NCI-H2107 treated with DMSO at 0.1 percent for 48 hours (cell line): ENCODE data around the gene DMD.

Source experiments
- DNase-seq: peaks from one replicate; lab custom pipeline; 2025; ENCODE audit not compliant: unreplicated experiment; lab: John Stamatoyannopoulos, UW

Gene DMD

DNA sequence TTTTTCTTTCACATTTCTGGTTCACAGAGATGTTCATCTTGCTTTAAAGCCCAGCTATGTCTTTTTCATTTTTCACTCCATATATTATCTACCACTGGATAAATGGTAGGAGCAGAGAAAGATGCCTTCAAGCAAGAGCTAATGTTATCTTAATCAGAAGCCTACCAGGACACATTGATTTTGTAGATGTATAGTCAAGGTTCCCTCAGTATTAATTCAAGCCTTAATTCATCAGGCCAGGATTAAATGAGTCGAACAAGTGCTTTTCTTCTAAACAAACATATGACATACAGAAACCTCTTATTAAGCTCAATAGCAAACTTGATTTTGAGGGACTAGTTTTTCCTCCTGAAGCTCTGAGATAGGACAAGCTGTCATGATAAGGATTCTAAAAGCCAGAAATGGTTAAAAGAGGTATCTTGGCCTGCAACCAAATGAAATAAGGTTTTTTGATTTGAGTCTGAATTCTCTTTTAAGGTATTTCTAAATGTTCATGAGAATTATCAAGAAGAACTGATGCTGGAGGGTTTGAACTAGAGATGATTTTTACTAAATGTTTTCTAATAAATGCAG lies 2057.8 kb downstream of the DMD start:
- no peak for DNase-seq

DNA sequence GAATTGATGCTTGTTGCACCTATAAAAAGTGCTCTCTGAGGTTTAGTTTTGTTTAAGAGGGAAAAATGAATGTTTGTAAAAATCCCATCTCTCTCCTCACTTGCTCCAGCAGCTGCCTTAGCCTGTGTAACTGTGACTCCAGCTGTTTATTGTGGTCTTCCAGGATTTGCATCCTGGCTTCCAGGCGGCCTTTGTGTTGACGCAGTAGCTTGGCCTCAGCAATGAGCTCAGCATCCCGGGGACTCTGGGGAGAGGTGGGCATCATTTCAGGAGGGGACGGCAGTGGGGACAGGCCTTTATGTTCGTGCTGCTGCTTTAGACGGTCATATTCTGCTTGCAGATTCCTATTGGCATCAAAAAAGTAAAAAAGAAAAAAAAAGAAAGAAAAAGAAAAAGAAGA lies 2064.2 kb downstream of the DMD start:
- no peak for DNase-seq

DNA sequence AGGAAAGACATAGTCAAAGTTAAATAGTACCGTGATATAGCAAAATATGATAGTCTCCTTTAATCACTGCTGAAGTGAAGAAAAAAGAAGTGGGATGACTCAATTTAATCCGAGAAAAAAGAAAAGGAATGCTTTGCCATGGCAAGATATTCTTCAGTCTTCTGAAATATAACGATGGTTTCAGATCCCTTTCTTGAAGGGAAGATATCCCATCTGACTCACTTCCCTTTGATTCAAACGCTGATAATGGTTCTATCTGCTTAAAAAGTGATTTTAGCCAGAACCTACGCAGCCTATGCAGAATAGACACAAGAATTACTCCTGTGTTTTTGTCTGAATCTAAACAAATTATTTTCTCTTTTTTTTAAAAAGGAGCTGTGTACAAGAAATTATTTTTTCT lies 2071.4 kb downstream of the DMD start:
- DNase-seq: no peak

DNA sequence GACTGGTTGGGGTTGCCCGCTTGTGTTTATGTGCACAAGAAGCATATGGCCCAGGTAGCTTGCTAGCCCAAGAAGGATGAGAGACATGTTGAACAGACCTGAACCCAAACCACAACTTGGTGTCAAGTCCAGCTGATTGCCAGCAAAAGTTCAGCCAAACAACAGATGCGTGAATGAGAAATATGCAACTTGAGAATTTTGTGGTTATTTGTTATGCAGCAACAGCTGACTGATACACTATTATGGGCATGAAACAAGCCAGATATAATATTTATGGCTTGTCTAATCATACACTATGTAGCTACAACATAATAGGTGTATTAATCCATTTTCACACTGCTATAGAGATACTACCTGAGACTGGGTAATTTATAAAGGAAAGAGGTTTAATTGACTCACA lies 2073.2 kb downstream of the DMD start:
- no peak for DNase-seq

DNA sequence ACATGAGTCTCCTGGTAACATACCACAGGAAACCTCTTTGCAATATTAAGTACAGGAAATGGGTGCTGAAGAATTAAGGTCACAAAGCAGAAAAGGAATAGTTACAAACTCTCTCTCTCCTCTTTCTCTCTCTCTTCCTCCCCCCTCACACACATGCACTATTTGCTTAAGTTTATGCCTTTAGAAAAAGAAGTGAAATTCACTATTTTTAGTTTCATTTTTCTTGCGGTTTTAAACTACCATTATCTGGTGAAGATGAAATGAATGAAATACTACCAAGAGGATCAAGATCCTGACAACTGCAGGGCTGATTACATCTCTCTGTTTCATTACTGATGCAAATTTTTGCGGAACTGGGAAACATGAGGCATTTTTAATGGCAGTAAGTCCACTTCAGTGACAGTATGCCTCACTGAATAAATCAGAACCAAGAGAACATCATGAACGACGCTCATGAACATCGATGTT lies 2075.2 kb downstream of the DMD start:
- DNase-seq: no peak

DNA sequence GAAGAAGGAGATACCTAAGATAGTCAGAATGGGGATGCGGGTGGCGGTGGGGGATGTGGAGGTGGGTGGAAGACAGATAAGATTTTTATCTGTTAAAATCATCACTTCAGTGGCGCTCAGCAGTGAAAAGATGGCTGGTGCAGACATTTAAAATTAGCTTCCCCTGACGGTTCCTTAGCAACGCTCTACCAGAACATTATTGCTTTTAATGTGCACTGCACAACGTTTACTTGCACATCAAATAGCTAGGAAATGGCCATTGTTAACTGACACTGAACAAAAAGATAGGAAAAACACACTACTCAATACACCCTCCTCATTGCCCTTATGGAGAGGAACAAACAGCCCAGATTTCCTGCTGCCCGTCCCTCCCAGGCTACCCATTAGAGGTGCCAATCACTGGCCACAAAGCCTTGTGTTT lies 2078.5 kb downstream of the DMD start:
- no peak for DNase-seq

DNA sequence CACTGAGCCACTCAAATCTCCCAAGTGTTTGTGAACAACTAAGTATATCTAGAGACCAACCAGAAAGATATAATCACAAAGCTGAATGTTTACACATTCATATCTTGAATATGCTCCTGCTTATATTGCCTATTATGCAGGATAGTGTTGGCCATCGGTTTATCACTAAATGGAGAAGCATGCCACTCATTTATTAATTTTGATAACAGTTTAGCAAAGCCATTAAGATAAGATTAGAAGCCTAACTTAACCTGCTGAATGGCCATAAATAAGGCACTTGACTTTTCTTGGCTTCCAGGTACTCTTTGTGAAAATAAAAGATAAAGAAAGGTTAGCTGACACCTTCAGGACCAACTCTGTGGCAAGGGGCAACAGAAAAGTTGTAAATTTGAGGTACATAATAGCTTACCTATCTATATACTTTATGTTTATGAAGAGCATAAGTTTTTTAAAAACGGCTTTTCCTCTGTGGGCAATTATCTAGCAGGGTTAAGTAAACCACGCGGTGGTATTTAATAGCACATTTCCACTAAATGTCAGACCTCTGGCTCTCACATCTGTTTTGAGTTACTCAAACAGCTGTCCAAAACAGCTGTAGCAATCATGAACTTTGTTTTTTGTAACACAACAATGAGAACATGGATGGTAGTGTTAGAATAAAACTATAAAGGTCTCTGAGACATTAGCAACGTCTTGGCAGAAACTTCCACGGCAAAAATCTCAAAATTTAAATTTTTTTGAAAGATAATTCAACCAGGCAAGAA lies 2080.7 kb downstream of the DMD start:
- no peak for DNase-seq

DNA sequence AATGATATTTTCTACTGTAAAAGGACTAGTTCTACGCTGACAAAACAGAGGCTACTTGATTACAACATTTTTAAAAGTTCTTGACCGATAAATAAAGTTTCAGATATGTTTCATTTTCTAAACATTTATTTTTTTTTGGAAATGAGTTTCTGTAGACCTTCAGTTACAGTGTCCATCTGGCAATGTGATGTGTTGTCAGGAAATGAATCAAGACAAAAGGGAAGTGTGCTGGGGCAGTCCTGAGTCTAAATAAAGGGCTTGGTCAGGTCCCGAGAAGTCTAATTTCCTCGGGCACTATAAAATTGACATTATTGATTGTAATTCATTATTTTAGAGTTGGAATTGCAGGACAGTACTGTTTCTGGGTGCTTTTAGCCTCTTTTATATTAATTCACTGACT lies 2082.5 kb downstream of the DMD start:
- DNase-seq: no peak

DNA sequence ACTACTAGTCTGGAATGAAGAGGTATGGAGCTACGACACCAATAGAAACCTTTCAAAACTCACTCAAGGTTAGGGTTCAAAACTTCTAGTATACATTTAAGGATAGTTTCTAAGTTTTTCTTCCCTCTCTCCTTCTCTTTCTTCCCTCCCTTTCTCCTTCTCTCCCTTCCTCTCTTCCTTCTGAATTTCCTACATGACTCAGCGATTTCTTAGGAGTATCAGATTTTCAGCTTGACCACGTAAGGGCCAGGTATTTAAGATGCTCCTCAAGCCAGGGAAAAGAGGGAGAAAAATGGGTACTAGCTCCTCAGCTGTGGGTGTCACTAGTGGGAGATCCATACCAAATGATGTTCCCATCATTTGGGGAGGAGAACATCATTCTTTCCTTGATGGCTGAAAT lies 2083.6 kb downstream of the DMD start:
- DNase-seq: no peak

DNA sequence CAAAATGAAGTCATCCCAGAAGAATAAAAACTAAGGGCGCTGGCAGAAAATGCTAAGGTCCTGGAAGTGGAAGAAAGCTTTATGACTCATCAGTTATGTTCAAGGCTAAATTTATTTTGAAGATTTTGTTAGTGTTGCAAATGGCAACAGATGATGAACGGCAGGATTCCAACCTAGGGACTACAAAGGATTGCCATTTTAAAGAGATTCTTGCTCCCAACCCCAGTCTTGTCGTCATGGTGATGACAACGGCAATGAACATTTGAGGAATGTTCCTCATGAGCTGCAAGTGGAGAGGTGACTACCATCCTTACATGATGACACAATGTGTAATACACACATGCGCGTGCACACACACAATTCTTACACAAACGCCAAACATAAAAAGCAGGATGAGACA lies 2085.1 kb downstream of the DMD start:
- no peak for DNase-seq

DNA sequence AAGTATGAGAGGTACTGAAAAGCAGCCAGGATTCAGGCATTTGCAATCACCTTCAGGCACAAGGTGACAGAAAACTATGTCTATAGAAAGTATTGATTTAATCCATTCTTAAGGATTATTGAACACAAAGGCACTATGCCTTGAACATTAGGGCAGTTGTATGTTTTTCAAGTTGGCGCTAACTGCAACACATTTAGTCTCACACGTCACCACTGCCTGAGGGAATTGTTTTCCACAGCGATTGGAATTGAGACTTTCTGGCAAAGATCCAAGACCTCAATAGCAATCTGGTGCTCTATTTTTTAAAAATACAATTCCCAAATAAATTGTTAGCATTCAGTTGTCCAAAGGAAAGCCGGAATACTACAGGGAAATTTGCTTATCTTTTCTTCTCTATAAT lies 2086.8 kb downstream of the DMD start:
- DNase-seq: no peak

DNA sequence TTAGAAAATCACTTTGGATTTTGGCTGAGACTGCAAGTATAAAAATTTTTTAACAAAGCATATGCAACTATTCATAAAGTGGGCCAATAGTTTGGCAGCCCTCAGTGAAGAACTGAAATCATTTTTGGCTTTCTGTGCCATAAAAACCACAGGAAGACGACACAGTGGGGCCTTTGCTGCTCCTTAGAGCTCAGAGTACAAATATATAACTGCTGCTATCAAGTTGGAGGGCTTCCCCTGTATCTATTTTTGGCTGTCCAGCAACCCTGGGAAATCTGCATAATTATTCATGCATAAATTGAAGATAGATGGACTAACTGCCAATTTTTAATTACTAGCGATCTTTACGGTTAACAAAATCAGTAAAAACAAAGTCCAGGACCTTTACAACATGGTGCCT lies 2088.0 kb downstream of the DMD start:
- DNase-seq: no peak

DNA sequence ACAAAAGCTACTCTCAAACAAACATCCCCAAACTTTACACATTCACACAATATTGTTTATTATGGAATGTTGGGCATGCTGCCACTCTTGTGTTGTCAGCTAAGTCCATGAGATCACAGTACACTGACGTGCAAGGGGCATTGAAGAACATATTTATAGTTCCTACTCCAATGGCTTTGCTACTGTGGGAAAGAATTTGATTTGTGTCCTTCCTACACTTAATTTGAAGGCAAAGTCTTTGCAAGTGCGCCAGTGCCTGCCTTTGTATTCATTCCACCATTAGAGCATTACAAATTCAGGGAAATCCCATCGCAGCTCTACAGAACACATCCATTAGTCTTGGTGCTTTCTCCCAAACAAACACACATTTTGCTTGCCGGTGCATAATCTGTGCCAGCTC lies 2094.1 kb downstream of the DMD start:
- no peak for DNase-seq

DNA sequence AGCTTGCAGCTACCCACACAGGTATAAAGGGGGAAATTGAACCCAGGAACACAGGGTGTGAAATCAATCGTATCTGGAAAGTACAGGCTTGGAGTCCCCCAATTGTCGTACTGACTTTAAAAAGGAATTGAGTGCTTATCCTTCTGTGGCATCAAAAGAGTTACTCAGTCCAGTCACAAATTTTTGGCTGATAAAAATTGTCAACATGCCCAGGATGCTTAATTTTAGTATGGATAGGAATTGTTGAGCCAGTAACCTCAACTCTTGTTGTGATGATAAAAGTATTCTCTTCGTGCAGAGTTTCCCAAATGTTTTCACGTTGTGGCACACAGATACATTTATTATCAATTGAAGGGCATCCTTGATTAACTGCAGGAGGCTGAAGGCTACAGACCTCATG lies 2096.0 kb downstream of the DMD start:
- no peak for DNase-seq

DNA sequence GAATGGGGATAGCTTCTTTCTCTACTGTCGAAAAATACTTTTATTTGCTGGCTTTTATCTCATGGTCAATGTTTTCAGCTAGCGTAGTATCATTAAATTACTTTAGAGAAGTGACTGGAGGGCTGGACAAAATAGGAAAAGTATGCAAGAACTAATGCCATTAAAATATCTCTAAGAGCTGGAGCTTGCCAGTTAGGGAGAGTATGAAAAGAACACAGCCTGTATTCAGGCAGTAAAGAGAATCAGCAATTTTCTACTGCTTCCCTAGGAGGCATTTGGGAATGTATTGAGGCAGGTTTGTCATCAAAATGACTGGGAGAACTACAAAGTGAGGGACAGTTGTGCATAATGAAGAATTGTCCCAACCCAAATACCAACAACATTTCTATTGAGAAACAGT lies 2096.5 kb downstream of the DMD start:
- DNase-seq: no peak

DNA sequence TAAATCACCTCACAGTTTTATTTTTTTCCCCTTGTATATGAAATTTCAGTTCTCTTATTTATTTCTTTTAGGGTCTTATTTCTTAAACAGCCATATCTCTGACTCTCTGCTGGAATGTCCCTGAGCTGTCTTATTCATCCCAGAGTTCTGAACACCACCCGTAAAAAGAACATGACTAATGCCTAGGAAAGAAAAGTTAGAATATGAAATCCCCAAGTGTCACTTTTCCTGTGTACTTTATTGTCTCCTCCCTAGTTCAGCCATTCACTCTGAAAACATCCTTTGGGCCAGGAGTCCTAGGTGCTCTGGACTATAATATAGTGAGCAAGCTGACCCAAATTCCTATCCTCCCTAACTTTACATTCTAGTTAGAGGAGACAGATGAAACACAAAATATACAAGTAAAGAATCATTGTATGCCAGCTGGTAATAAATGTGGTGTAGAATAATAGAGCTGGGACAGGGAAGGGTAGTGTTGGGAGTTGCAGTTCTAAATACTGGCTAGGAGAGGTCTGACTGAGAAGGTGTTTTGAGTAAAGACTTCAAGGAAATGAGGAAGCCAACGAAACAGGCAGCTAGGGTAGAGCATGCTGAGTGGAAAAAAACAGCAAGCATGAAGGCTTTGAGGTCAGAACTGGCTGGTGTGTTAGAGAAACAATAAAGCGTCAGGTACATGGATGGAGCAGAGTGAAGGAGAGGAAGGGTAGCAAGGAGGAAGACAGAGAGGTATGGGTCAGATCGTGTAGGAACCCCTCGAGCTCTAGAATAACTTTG lies 2098.9 kb downstream of the DMD start:
- no peak for DNase-seq

DNA sequence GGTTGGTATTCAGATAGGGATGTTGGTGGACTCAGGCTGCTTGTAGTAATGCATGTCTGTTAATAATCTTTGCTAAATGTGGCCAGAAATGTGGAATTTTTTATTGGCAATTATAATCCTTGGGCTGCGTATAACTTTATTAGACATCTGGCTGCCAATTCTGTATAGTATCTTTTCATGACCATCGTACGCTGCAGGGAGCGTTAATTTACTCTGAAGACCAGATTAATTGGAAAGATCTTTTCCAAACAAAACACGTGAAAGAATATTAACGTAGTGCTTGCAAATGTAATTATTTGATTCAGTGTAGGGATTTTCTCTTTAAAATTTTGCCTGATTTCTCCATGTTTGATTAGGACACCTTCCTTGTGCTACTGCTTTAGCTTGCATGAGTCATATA lies 2100.7 kb downstream of the DMD start:
- no peak for DNase-seq

DNA sequence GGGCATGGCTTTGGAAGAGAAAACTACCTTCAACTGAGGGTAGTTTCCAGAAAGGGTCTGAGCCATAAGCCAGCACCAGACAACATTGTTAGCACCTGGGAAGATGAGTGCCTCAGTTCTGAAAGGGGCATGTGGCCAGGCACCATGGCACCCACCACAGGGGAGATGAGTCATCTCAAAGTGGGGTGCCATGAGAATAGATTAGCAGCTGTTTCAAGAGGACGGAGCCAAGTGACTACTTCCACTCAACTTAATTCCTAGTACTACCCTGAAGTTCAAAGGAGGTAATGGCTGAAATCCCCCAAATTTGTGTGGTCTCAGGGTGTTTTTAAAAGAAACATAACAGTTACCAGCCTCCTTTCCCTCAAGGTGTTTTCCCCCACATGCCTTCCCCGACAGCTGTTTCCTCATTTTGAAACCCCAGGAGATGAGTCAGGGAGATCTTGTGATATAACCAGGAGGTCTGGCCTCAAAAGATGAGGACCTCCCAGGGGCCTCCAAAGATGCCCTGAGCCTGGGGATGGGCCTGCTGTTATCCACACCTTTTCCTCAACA lies 2111.7 kb downstream of the DMD start:
- DNase-seq: no peak

DNA sequence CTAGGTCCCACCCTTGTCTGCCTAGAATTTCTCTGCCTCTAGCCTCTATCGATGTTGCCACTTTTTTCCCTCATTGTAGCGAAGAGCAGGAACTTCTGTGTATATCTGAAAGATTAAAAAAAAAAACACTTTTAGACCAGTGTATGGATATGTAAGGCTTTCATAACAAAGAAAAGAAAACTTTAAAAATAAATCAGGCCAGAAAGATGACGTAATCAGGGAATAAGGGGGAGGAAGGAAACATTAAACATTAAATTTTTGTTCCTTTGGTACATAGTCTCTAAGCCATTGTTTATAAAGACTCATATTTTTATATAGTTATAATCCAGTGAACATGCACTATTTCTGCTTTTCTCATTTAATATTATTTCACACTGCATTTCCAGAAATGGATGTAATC lies 2113.3 kb downstream of the DMD start:
- DNase-seq: no peak

DNA sequence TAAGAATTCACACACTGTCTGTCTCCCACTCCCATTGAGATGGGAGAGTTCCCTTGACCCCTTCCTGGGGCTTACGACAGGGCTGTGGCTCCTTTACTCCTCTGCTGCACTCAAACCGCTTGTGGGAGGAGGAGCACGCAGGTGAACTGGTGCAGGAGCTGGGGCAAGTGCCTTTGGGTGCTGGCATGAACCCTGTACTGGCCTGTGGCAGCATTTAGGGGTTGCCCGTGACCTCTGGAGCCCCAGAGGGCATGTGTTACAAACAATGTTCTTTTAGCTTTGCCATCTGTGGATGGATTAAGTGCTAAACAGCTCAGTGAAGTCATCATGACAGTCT lies 2117.7 kb downstream of the DMD start:
- no peak for DNase-seq

DNA sequence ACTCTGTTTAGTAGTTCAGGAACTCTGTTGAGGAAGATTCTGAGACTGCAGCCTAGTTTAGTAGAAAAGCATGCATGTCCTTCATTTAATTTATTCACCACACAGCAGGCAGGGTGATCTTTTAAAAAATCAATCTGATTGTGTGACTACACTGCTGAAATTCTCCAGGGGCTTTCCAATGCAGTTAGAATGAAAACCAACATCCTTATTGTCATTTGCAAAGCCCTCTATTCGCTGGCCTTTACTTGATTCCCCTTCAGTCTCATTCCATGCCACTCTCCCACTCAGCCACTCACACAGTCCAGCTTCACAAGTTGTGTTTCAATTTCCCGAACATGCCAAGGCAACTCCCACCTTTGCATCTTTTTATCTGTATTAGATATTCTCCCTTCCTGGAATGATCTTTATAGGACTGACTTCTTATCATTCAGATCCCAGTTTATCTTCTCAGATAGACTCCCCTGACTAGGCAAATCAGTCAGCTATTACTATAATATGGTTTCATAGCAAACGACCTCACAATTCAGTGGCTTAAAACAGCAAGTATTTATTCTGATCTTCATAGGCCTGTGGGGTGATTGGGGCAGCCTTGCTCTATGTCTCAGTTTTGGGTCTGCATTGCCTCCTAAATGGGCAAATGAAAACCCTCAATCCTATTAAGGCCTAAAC lies 2118.2 kb downstream of the DMD start:
- no peak for DNase-seq

DNA sequence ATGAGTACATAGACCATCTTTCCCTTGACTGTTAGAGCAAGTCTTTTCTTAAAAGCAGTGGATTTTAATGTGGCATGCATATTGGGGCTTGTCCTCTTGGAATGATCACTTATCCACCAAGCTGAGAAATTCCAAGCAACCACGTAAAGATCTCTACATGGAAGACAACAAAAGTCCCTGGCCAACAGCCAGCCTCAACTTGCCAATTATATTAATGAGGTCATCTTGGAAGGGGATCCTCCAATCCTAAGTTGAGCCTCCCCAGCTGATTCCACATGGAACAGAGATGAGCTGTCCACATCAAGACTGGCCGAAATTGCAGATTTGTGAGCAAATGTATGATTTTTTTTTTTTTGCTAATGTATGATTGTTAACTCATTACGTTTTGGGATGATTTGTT lies 2118.9 kb downstream of the DMD start:
- DNase-seq: no peak
